ENCODE measurements around the gene TLCD1.

Gene TLCD1

DNA sequence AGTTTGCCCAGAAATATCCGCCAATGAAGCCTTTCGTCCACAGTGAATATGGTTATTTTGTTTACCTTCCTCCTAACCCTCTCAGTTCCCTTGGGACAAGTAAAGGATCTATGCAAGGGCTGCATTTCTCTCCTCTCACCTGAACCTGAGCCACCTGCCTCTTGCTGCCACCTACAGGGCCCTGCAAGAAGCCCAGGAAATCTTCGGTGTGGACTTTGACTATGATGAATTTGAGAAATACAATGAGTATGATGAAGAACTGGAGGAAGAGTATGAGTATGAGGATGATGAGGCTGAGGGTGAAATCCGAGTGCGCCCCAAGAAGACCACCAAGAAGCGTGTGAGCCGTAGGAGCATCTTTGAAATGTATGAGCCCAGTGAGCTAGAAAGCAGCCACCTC is 50.1 kb downstream of the TLCD1 start:
- DNase-seq, result no peak

DNA sequence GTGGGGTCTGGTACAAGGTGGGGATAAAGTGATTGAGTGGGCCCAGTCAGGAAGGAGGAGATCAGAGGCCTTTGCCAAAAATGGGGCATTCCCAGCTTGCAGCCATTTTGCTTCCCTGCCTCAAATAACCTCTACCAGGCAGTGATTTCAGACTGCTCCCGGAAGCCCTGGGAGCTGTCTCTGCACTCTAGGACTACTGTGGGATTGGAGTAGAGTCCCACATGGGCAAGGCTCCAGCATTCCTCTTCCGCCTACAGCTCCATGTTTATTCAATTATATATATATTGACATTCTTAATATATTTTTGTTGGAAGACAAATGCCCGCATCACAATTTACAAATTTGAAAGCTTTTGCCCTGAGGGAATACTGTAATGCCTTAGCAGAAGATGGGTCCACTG is 50.5 kb downstream of the TLCD1 start:
- DNase-seq, result no peak
